ENCODE data around the gene CDK5R1. TPM values are rescaled to one million over a fixed set of nuclear protein-coding genes. Genes with fewer than 3 reads are reported as not detected.
A peak's percentile ranks its signal among the peaks of the same experiment; 100 is the strongest.

CDK5R1 gene
- polyA plus RNA-seq, 3 donors = 4.5 to 5.1 (median 4.9) TPM

DNA sequence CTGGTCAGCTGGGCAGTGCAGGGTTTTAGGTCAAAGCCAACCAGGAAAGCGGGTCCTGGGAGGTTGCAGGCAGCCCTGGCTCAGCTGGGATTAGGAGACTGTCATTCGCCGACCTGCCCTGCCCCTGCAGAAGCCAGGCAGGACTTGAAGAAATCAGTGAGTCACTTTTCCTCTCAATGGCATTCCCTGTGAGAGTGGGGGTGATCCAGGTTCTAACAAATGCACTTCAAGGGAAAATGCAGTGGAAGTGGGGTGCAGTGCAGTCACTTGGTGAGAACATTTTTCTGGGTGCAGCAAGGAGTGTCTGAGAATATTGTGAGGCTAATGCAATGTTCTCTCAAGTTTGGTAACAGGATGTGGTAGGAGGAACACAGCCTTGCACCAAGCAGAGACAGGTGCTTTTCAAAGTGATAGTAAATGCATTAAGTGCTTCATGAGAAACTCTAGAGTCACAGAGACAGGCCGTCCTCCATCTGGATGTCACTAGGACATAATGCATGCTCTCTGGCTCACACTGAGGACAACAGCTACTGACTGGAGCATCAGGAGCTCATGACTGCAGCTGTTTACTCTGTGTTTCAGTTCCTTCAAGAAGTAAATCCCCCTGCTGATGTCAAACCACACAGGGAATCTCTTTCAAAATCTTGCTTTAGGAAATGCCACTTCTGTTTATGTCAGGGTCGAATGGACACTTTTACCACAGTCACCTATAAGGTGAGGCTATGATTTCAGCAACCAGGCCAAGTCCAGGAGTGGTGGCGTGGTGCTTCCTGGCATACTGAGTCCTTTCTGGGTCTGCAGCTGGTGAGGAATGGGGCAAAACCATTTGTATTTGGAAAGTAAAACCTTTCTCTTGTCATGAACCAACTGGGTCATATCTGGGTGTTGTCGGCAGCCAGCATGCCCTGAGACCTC, 16.7 kb downstream of the CDK5R1 start:
- no peak for DNase-seq (ENCODE audit: extremely low read depth in 1 of 11, low read depth in 9 of 11, low spot score in 4 of 11)

DNA sequence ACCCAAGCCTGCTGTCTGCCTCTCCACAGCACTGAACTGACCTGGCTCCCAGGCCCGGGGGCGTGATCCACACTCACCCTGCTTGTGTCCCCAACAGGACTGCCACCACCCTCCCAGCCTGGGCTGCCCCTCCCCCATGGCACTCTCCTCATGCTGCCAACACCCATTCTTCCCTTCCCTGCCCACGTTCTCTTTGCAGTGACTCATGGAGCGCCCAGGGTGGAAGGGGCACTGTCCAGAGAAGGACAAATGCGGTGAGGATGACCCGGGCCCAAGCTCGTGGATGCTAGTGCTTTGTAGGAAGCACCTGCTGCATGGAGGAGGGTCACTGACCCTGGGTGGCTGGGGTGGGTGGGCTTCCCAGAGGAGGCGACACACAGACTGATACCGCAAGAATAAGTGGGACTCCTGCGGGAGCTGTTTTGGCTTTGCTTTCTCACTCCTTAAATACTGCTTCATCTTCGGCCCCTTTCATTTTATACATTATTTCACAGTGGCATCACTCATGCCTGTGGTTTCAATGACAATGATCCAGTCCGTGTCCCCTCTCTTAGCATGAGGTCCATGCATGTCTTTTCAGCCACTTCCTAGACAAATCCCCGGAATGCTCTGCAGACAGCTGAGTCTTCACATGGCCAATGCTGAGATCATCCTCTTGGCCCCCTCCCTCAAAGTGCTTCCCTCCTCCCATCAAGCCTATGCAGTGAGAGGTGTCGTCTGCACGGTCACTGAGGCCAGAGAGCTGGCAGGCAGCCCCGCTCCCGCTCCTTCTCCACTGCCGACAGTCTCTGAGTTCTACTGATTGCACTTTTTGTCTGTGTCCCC, 17.6 kb downstream of the CDK5R1 start:
- no peak for DNase-seq (ENCODE audit: extremely low read depth in 1 of 11, low read depth in 9 of 11, low spot score in 4 of 11)

DNA sequence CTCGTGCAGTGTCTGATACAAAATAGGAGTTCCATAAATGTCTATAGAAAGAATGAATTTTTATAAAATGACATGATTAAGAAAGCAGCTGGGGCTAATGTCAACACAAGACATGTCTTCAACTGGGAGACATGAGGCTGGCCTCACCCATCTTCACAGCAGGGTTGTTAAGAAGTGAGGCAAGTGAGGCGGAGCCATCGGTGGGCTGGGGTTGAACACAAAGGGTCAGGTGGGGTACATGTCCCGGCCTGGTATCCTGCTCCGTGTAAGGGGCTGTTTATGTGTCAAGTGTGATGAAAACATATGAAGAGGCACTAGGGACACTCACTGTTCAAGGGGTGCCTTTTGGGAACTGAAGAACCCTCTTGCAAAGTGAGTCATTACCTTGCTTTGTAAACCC, 22.1 kb downstream of the CDK5R1 start:
- DNase-seq (ENCODE audit: extremely low read depth in 1 of 11, low read depth in 9 of 11, low spot score in 4 of 11) = no peak

DNA sequence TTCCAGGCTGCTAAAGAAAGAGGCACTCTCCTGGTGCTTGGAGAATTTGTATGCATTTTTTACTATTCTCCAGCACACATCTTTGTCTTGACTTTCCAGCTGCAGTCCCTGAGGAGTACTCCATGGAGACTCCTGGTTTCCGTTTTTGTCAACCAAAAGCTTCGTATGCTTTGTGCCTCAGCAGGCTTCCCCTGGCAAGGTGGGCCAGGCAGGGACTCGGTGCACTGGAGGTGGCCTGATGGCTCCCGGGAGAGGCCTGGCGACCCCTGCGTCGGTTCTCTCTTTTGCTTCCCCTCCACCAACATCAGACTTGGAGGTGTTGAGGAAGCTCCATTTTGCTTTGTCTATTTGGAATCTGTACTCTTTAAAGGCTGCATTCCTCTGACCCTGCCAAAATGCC, 23.7 kb downstream of the CDK5R1 start:
- DNase-seq (ENCODE audit: extremely low read depth in 1 of 11, low read depth in 9 of 11, low spot score in 4 of 11) = no peak

DNA sequence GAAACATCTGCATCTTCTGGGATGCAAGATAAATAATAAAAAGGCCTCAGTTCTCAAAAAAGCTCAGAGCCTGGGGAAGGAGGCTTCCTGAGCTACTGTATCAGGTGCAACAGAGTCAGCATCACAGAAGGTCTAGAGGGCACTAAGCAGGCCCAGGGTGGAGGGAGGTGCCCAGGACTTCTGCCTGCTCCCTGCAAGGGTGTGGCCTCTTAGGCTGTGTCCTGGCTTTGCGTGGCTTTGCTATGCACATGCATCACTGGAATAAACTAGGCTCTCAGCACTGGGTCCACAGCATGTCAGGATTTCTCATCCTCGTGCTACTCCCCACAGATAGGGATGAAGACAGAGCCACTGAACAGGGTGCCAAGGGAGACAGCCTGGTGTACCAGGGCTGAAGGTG, 25.5 kb downstream of the CDK5R1 start:
- no peak for DNase-seq (ENCODE audit: extremely low read depth in 1 of 11, low read depth in 9 of 11, low spot score in 4 of 11)

DNA sequence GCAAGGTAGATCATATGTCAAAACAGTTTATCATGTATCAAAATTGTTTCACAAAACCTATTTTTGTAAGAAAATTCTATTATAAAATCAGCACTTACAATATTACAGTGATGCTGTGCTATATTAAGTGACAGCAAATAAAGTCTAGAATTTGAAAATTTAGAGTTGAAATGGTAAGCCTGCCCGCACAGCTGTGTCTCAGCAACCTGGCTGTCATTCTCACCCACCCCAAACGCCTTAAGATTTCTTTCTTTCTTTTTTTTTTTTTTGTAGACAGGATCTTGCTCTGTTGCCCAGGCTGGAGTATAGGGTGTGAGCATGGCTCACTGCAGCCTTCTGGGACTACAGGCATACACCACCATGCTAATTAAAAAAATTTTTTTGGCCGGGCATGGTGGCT, 26.8 kb downstream of the CDK5R1 start:
- DNase-seq (ENCODE audit: extremely low read depth in 1 of 11, low read depth in 9 of 11, low spot score in 4 of 11) = no peak

DNA sequence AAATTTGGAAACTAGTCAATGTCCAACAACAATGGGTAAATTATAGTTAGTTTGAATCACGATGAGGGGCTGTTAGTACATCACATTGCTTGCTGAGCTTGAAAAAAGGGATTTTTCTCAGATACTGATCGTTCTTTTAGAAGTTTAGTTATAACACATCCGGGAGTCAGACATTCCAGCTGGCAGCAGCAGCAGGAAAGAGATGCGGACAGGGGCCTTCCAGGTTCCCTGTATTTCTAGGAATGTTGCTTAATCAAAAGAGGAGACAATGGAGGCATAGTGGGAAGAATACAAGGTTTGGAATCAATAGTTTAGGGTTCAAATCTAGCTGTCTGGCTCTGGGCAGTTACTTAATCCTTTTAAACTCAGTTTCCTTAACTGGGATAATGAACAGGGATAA, 27.8 kb downstream of the CDK5R1 start:
- DNase-seq (ENCODE audit: extremely low read depth in 1 of 11, low read depth in 9 of 11, low spot score in 4 of 11) = no peak

DNA sequence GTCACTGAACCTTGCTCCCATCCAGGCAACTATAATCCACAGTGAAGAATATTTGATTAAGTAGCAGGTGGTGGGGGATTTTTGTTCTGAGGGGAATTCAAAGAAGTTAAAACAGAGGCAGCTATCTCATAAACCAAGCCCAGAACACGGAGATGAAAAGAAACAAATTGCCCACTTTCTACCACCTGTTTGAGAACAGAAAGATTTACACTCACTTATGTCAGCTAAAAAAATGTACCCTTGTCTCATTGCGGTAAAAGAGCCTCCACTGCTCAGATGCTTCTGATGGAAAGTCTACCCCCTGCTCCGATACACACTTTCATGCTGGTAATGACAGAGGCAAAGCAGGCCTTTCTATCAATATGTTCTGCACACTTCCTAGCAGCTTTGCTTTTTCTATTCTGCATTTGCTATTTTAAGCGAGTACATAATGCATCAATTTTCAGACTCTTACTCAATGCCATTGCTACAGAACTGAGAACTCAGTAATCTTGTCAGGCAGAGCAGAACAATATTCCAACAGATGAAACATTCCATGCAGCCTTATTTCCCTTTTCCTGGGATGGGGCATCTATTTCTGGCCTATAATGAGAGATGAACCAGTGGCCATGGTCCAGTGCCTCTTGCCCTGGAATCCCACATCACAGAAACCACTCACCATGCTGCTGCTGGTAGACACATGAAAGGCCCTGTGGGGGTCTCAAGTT, 29.0 kb downstream of the CDK5R1 start:
- no peak for DNase-seq (ENCODE audit: extremely low read depth in 1 of 11, low read depth in 9 of 11, low spot score in 4 of 11)

DNA sequence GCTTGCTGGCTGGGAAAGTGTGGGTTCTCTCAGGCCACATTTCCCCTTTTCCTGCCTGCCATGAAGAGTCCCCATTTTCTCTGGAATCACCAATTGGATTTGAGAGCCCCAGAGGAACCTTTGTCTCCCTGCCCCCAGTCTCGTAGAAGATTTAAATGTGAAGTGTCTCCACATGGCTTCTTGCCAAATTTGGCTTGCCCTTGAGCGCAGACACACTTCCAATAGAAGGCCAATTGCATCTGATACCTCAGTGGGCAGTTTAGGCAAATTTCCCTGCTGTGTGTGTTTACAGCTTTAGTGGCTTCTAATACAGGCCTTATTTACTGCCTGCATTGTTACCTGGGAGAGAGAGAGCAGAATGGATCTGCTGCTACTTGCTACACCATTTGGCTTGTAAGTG, 29.7 kb downstream of the CDK5R1 start:
- DNase-seq (ENCODE audit: extremely low read depth in 1 of 11, low read depth in 9 of 11, low spot score in 4 of 11) = no peak

DNA sequence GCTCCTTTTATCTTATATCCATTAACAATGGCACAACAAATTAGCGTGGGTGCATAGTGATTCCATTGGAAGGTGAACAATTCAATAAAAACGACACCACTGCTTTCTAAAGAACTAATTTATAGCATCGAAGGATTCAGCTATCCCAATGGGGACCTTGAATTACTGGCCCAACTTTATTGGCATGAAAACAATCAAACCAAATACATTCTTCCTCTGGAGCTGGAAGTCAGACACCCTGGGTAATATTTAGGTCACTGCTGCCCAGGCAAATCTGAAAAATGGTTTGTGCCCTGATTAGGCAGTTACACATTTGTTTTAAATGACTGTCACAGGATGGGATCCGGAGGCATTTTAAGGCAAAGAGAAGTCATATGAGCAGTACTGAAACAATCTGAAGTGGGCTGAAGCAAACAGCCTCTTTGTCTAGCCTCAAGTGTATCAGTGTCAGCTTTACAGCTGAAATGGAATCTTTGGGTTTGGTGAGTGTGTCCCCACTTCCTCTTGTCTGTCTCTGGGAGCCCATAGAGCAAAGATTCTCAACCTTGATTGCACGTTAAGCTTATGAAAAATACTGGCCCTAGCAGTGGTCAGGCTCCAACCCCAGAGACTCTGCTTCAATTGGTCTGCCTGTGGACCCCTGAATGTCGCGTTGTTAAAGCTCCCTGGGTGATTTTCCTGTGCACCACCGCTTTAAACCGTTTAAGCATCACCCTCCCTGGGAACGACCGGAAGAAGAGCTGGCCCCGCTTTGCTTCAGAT, 30.3 kb downstream of the CDK5R1 start:
- DNase-seq (ENCODE audit: extremely low read depth in 1 of 11, low read depth in 9 of 11, low spot score in 4 of 11) = no peak

DNA sequence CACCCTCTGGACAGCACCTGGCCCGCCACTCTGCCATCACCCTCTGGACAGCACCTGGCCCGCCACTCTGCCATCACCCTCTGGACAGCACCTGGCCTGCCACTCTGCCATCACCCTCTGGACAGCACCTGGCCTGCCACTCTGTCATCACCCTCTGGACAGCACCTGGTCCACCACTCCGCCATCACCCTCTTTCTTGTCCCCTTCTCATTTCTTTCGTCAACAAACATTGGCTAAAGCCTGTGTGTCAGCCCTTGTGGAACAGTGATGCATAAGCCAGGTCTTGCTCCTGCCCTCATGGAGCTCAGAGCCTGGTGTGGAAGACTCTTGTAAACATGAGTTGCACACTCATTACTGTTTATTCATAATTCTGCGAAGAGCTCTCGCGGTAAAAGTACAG, 31.2 kb downstream of the CDK5R1 start:
- no peak for DNase-seq (ENCODE audit: extremely low read depth in 1 of 11, low read depth in 9 of 11, low spot score in 4 of 11)

DNA sequence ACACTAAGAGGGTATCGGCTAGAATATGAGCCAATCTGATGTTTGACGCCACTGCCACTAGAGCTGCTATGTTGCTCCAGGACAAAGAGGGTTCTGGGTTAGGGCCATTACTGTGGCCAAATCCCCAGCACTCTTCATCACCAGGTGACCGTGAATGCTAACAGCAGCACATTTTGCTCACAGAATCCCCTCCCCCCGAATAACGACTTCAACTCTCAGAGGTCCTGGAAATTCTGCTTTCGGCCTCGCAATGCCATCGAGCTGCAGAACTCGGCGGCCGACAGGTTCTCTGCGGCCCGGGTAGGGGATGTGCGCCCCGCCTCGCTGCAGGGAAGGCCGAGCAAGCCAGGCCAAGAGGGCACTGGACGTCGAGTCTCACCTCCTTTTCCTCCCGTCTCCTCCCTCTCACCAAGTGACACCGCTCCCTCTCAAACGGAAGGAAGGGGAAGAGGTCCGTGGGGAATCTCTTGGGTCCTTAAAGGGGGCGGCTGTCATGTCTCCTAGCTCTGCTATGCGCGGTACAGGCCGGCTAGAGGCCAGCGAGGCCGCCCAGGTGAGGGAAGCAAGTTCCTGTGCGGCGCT, 31.9 kb downstream of the CDK5R1 start:
- DNase-seq (ENCODE audit: extremely low read depth in 1 of 11, low read depth in 9 of 11, low spot score in 4 of 11) = peak in 1 of 11 donors; percentile 28

DNA sequence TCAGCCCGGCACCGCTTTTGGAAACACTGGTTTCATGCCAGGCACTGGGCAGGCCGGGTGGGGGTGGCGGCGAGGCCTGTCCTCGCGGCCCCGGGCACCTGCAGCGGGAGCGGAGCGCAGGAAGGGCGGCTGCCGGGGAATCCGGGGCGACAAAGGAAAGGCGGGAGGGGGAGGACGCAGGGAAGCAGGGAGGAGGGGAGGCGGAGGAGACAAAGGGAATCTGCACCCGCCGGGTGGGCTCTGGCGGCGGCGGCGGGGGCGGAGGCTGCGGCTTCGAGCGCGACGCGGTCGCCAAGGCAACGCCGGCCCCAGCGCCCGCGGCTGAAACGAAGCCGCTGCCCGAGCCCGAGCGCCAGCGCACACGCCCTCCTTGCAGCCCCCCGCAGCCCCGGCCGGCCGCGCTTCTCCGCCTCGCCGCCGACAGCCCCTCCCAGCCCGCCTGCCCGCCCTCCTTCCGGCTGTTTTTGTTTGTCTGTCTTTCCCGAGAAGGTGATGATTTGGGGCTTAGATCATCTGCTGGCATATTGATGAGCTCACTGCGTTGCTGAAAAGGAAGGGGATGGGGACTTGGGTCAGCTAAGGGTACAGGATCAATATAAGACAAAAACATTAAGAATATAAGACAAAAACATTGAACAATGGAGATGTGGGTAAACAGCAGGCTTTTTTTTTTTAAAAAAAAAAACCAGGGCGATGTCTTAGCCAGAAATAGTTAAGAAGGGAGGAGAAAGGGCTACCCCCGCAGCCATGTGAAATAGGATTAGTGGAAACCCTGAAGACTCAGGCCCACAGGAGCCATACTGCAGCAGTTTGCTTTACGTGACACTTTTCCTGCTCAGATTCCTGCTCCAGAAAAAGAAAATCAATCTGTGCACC, 32.7 kb downstream of the CDK5R1 start:
- DNase-seq (ENCODE audit: extremely low read depth in 1 of 11, low read depth in 9 of 11, low spot score in 4 of 11) = peak in 8 of 11 donors; percentile 39 to 69 (median 57)

DNA sequence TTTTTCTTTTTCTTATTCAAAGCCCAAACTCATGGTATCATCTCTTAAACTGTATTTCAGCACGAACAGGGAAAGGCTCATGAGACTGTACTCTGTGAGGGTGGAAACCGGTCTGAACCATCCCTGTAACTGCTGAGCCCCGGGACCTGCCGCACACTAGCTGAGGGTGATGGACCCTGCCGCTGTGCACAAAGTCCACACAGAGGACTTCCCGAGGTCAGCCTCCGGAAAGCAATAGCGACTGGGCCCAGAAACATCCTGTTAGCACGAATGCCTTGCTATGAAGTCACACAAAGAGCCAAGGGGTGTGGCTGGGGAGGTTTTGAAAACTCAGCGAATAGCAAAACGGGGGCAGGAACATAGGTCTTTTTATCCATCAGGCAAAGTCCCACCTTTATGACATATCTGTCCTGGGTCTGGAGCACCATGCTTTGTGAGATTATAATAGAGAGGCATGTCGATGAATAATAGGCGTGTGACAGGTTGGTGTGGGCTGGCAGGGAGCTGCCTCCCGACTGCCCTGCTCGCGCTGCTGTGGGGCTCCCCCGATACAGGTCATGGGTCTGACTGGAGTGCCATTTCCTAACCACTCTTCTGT, 33.4 kb downstream of the CDK5R1 start:
- DNase-seq (ENCODE audit: extremely low read depth in 1 of 11, low read depth in 9 of 11, low spot score in 4 of 11) = peak in 1 of 11 donors; percentile 18

DNA sequence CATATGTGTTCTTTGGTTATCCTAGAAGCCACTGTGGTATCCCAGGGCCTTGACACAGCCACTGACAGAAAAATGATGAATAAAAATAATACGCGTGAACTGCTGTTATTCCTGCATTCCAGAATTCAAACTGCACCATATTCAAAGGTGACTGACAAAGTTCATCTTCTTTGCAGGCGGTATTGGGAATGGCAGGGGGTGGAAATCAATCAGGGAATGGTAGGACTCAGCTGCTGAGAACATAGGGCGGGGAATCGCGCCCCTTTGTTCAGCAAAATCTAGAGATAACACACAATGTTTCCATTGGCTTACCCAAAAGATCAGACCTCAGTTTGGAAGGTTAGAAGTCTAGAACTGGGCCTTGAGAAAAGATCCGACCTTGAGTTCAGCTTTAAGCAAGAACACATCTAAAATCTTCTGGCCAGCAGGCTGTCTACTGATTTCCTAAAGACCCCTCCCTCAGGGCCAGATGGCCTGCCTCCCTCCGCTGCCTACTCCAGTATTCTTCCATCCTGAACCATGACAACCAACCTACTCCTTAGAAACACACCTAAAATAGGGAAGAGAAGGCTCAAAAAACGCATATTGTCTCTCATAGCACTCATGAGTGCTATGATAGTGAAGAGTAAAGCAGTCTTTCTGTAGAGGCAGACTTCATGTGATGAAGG, 34.1 kb downstream of the CDK5R1 start:
- no peak for DNase-seq (ENCODE audit: extremely low read depth in 1 of 11, low read depth in 9 of 11, low spot score in 4 of 11)

DNA sequence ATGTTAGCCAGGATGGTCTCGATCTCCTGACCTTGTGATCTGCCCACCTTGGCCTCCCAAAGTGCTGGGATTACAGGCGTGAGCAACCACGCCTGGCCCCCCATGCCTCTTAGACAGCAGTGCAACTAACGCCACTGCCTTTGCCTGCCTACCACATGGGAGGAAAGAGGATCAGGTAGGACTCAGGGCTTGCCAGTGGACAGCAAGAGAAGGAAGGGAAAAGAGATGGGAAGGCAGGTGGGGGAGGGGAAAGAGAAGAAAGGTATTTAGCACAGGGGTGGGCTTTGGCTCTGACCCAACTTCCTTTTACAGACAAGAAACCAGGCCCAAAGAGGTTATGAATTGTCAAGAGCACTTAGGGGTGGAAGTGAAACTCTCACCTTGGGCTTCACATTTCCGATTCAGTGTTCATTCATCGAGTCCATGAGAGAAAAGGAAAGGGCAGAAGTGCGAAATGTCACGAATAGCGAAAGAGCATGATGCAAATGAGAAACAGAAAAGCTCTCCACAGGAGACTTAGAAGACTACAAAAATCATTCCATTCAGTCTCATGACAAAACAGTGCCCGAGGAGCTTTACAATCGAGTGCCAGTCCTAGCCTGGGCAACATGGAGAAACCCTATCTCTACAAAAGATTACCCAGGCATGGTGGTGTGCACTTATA, 36.4 kb downstream of the CDK5R1 start:
- no peak for DNase-seq (ENCODE audit: extremely low read depth in 1 of 11, low read depth in 9 of 11, low spot score in 4 of 11)

Measured in renal cortex interstitium (tissue), 11 donors.